HepG2 (cell line): ENCODE data around the gene HP1BP3. TPM values are rescaled to one million over a fixed set of nuclear protein-coding genes. Genes with fewer than 3 reads are reported as not detected.

Experiments used
- AKAP8 ChIP-seq: sonication (generic); formaldehyde crosslinking; IDR thresholded peaks from 2 replicates; pipeline ENCODE4 v1.5.1; 2020; ENCODE audit warnings: mild to moderate bottlenecking, missing genetic modification reagents
- BATF2 ChIP-seq: sonication (generic); formaldehyde crosslinking; IDR thresholded peaks from 2 replicates; pipeline ENCODE4 v1.8.0; 2022; ENCODE audit warnings: mild to moderate bottlenecking, missing genetic modification reagents, moderate library complexity
- IRF1 ChIP-seq: sonication (generic); formaldehyde crosslinking; IDR thresholded peaks from 2 replicates; pipeline ENCODE4 v1.4.0; 2020; ENCODE audit warnings: low read depth, mild to moderate bottlenecking, missing genetic modification reagents
- KLF9 ChIP-seq: IDR thresholded peaks from 2 replicates; pipeline ENCODE4 v1.6.1; 2016; ENCODE audit warnings: low read depth
- MED8 ChIP-seq: sonication (generic); formaldehyde crosslinking; IDR thresholded peaks from 2 replicates; pipeline ENCODE4 v1.8.1; 2023; ENCODE audit warnings: mild to moderate bottlenecking, missing genetic modification reagents; ENCODE audit not compliant: insufficient replicate concordance
- MTA3 ChIP-seq: sonication (generic); formaldehyde crosslinking; IDR thresholded peaks from 2 replicates; pipeline ENCODE4 v1.4.0; 2020; ENCODE audit warnings: missing genetic modification reagents
- NCOA1 ChIP-seq: sonication (generic); formaldehyde crosslinking; IDR thresholded peaks from 2 replicates; pipeline ENCODE4 v1.9.0; 2021; ENCODE audit warnings: missing genetic modification reagents
- PBX2 ChIP-seq: IDR thresholded peaks from 2 replicates; pipeline ENCODE4 v1.6.1; 2016; ENCODE audit warnings: control low read depth
- PLSCR1 ChIP-seq: sonication (generic); formaldehyde crosslinking; IDR thresholded peaks from 2 replicates; pipeline ENCODE4 v1.5.0; 2020; ENCODE audit warnings: missing genetic modification reagents, mild to moderate bottlenecking, borderline replicate concordance
- RELA ChIP-seq: sonication (generic); formaldehyde crosslinking; IDR thresholded peaks from 2 replicates; pipeline ENCODE4 v1.4.0; 2020; ENCODE audit warnings: missing genetic modification reagents
- SRSF1 ChIP-seq: fragments of 200-400 bp; formaldehyde crosslinking; optimal IDR thresholded peaks from 2 replicates; pipeline ENCODE3; 2017; ENCODE audit warnings: mild to moderate bottlenecking, low read depth, low read length, moderate library complexity
- ZBTB14 ChIP-seq: sonication (generic); formaldehyde crosslinking; IDR thresholded peaks from 2 replicates; pipeline ENCODE4 v1.4.0; 2020; ENCODE audit warnings: missing genetic modification reagents
- ZNF275 ChIP-seq: sonication (generic); formaldehyde crosslinking; IDR thresholded peaks from 2 replicates; pipeline ENCODE4 v1.8.0; 2022; ENCODE audit warnings: missing genetic modification reagents, mild to moderate bottlenecking, inconsistent platforms, borderline replicate concordance
- ZNF326 ChIP-seq: sonication (generic); formaldehyde crosslinking; IDR thresholded peaks from 2 replicates; pipeline ENCODE4 v1.4.0; 2020; ENCODE audit warnings: missing genetic modification reagents, borderline replicate concordance
- ZNF619 ChIP-seq: sonication (generic); formaldehyde crosslinking; IDR thresholded peaks from 2 replicates; pipeline ENCODE4 v1.4.0; 2020; ENCODE audit warnings: mild to moderate bottlenecking, missing genetic modification reagents
- ZNF646 ChIP-seq: sonication (generic); formaldehyde crosslinking; IDR thresholded peaks from 2 replicates; pipeline ENCODE4 v1.9.0; 2021; ENCODE audit warnings: mild to moderate bottlenecking, missing genetic modification reagents
- polyA plus RNA-seq, 8 experiments: library from polyadenylated mRNA; depleted of rRNA in 3 of 8; stranded (reverse) in 7 of 8; unstranded in 1 of 8; fragments of >200 nt; fragmentation: Illumina TruSeq in 4 of 8; extraction: Trizol in 4 of 8; gene quantifications; 2 replicates each; pipeline versions ENCODE4 v1.2.1 to v1.2.3, GENCODE V29; 2011 to 2016; ENCODE audit warnings: low read depth in 4 of 8, missing spikeins in 1 of 8, mixed read lengths in 1 of 8; ENCODE audit not compliant: insufficient read depth in 1 of 8
- total RNA-seq, 5 experiments: library from RNA; depleted of rRNA; stranded (reverse); fragments of >200 nt; fragmentation: Illumina TruSeq; extraction: Trizol; gene quantifications; 2 replicates each; pipeline ENCODE4 v1.2.3, GENCODE V29; 2016; ENCODE audit warnings: low read depth in 1 of 5

The HP1BP3 gene
- total and polyA plus RNA-seq, 2 of the 13 experiments (the other 11 are each of a cell fraction or from before 2014, with no cell fraction given): 98.5 to 137 TPM

GRCh38 chr1:20786253-20787028, 666 bp downstream of the HP1BP3 start (continued):
- TF ChIP-seq IRF1 (CRISPR knock-in tag) (no peak), ZNF646 (no peak), SRSF1 (peak; percentile 31), ZBTB14 (CRISPR knock-in tag) (peak; percentile 90), MED8 (CRISPR knock-in tag) (peak; percentile 62), MTA3 (CRISPR knock-in tag) (no peak), KLF9 (CRISPR knock-in tag) (no peak), PLSCR1 (no peak), BATF2 (CRISPR knock-in tag) (peak; percentile 53; the same call in 1 of the 2 replicates), PBX2 (CRISPR knock-in tag) (no peak), ZNF275 (CRISPR knock-in tag) (0 out of 2 replicates have a peak, but pooled peaks have one; percentile 53), RELA (CRISPR knock-in tag) (peak; percentile 66; the same call in 1 of the 2 replicates), NCOA1 (CRISPR knock-in tag) (no peak), ZNF619 (CRISPR knock-in tag) (peak; percentile 88; the same call in 1 of the 2 replicates), AKAP8 (CRISPR knock-in tag) (peak; percentile 78; the same call in 1 of the 2 replicates), ZNF326 (CRISPR knock-in tag) (no peak)
